AG20443 (cell line): ENCODE measurements around the gene CNGA2.

Experiments
- DNase-seq: peaks from one replicate; pipeline ENCODE4 v3.0.0; 2012; ENCODE audit warnings: low spot score, mixed read lengths

Gene CNGA2

DNA sequence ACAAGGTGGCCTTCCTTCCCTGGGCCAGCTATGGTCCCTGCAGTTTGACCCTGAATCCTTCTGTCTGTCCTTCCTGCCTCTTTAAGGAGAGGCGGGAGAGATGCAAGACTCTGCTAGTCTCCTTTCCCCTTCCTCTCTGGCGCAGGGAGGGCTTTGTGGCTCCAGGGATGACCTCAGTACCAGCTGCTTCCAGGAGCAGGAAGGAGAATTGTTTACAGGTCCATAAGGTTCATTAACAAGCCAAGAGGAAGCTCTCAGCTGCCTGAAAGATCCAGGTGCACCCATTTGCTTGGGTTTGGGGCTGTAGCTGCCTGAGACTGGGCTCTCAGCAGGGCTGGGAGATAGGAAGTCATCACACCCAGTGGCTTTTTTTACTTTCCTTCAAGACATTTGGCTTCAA is 22.8 kb upstream of the CNGA2 start:
- peak; percentile 20 for DNase-seq

- no peak for DNase-seq
Observed at GRCh38 chrX:151712253-151712652, 22.3 kb upstream of the CNGA2 start.

DNA sequence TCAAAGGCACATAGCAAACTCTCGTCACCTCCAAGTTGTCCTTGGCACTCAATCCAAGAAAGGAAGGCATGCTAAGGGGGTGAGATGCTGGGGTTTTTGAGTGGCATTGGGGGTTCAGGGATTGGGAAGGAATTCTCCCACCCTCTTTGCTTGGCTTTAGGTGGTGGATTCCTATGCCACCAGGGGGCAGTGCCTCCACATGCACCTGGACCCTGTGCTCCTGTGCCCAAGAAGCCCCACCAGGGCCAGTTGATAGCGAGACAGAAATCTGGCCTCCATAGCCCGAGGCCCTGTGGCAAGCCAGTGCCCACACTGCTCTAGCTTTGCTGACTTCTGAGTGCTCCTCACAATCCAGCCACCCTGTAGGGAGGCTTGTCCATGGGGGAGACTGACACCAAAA is 20.7 kb upstream of the CNGA2 start:
- peak; percentile 19 for DNase-seq

DNA sequence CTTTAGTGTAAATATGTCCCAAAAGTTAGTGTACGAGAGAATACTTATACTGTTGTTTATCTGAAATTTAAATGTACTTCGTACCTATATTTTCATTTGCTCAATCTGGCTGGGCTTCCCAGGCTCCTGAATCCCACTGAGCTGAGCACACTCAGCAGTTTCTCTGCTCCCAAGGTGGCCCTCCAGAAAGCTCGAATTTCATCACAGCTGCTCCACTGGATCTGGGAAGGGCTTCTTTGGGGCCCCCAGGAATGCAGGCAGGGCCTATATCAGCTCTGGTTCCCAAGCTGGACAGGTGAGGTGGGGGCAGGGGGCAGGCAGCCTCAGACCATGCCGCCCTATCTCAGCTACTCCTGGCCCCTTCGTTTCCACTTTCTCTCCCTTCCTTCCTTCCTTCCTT is 20.2 kb upstream of the CNGA2 start:
- no peak for DNase-seq

DNA sequence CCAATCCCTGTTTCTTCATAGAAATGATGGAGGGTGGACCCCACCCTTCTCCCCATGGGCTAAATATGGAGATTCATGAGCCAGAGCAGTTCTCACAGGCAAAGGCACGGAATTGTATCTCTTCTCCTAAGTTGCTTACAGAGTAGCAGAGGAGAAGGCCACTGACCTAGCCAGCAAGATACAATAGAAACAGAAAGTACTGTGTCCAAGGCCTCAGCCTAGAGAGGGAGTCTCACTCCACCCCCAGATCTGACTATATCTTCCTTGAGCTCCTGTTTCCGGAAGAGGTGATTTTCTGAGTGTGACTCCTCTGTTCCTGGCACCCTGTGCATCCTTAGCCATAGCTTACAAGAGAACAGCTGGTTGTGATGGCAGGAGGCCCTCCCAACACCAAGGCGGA is 18.8 kb upstream of the CNGA2 start, which contains the start of gene FATE1:
Gene FATE1, plus strand, starts transcription at position 284 of the 400 bp plus-strand sequence. Its CDS starts 85 bp downstream, at position 369.
- no peak for DNase-seq

GRCh38 chrX:151722241-151722846 is 12.2 kb upstream of the CNGA2 start:
- DNase-seq: peak; percentile 79

DNA sequence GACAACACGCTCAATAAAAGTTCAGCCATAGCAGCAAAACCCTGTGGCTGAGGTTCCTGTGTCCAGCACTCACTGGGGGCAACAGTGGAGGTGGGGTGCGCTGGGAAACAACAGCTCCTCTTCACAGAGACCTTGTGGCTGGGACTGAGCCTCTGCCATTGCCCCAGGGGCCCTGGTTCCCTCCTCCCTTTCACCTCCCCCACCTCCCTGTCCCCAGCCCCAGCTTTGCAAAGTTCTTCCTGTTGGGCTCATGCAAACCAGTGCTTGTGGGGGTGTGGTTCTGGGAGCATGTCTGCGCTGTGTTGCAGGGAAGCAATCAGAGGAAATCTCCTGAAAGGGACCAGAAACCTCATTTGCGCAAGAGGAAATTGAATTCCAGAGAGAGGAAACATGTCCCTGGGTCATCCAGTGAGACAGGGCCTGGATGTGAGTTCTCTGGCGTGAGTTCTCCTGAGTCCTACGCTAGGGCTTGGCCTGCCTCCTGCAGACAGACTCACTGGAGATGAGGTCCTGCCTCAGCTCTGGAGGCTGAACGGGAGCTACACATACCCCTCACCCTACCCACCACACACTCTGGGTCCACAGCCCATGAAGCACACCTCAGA is 11.3 kb upstream of the CNGA2 start:
- no peak for DNase-seq

GRCh38 chrX:151724563-151725337 is 9.8 kb upstream of the CNGA2 start:
- DNase-seq: no peak

GRCh38 chrX:151725338-151725614 is 9.3 kb upstream of the CNGA2 start:
- DNase-seq: no peak

DNA sequence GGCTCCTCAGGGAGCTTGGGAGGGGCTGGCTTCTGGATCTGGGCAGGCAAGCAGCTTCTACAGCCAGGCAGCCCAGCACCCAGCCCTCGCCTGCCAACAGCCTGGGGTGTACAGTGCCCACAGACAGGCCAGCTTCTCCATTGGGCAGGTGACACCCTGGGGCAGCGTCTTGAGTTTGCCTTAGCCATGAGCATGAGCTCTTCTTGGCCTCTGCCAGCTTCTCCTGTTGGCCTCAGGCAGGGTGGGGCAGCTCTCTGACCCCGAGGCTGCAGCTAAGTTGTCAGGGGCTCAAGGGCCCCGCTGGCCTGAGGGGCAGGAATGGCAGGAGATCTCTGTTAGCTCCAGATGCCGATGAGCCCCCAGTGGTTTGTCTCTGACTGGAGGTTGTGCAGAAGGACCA is 7.8 kb upstream of the CNGA2 start:
- DNase-seq: no peak

DNA sequence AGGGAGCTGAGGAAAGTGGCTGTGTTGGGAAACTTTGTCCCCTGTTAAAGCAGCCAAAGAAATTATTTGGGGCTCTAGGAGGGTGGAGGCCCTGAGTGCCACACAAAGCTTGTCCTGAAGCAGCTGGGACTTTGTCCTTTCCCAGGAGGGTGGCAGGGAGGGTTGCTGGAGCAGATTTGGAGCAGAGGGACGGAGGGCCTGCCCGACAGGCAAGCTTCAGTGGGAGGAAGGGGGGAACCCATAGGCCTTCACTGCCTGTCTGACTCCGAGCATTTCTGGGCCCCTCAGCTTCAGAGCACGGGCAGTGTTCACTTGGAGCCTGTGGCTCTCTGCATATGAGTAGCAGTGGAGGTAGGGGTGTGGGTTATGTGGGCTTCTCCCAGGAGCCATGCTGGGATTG is 7.2 kb upstream of the CNGA2 start:
- DNase-seq: no peak

- DNase-seq: no peak
Observed at GRCh38 chrX:151729056-151729725, 5.4 kb upstream of the CNGA2 start.

- DNase-seq: no peak
Observed at GRCh38 chrX:151735219-151735618, 673 bp downstream of the CNGA2 start.

DNA sequence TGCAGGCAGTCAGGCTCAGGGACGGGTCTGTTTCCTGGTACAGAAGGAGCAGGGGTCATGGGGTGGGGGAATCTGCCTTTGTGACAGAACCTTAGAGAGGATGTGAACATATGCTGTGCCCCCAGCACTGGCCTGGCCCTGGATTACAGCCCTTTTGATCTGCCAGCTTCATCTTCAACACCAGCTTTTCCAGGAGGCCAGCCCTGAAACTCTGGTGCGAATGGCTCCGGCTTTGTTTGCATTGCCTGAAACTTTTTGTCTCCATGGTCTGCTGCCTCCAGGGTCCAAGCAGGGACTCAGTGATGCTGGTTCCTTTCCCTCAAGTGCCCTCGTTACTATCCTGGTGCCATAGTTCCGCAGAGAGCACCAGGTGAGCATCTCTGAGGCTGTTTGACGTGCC is 2.1 kb downstream of the CNGA2 start:
- no peak for DNase-seq

DNA sequence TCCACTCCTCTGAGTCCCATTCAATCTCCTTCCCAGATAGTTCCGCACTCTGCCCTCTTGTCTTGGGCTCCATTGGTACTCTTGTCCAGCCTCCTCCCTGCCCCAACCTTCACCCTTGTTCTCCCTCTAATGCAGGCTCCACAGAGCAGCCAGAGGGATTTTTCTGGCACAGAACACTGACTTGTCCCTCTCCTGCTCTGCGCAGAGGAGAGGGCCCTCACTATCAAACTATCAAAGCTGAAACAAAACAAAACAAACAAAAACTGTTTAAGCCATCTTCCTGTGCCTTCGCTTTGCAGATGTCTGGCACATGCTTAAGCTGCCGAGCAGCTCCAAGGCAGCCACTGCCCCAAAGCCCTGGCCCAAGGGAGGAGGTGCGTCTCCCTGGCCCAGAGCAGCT is 2.9 kb downstream of the CNGA2 start:
- DNase-seq: no peak

- no peak for DNase-seq
Observed at GRCh38 chrX:151738751-151739150, 4.2 kb downstream of the CNGA2 start.

DNA sequence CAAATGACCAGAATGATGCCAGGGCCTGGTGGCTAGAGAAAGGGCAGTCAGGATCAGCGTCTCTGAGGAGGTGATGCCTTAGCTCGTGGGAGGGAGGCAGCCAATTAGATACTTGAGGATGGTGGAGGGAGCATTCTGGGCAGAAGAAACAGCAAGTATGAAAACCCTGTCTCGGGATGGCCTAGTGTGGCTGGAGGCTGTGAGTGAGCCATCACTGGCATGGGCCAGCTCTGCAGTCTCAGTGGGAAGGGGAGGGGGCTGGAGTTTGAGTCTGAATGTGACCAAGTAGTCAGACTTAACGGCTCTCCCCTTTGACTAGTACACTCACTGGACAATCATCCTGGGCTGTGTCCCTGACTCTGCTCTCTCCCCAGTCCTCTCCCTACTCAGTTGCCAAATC is 7.1 kb downstream of the CNGA2 start:
- DNase-seq: no peak

- DNase-seq: no peak
Observed at GRCh38 chrX:151742311-151742710, 7.8 kb downstream of the CNGA2 start.

GRCh38 chrX:151743651-151744470 is 9.3 kb downstream of the CNGA2 start:
- DNase-seq: no peak

GRCh38 chrX:151745651-151746050 is 11.1 kb downstream of the CNGA2 start:
- DNase-seq: no peak

GRCh38 chrX:151746502-151746901 is 12.0 kb downstream of the CNGA2 start:
- DNase-seq: no peak

DNA sequence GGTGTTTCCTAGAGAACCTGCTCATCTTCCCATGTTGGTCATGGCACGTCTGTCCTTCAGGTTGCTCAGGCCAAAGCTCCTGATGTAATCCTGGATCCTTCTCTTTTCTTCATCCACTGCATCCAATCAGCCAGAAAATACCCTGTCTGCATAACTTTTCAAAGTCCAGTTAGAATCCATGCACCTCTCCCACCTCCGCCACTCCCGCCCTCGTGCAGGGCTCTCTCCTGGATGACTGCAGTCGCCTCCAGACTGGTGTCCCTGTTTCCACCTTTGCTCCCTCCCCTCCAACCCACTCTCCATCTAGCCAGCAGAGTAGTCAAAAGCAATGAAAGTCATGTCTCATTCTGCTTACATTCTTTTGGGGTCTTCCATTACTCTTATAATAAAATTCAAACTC is 16.0 kb downstream of the CNGA2 start:
- DNase-seq: no peak
